CD4-positive, alpha-beta T cell treated with Interleukin-1 beta for 1 hour (primary cell): Measurements from ENCODE around the gene COL23A1.

ENCODE experiments used
- DNase-seq, 2 donors: peaks; one replicate each; pipeline ENCODE4 v3.0.0-alpha.2; 2020 to 2022

COL23A1 gene

GRCh38 chr5:178248750-178249149, 341.4 kb downstream of the COL23A1 start:
- no peak for DNase-seq

GRCh38 chr5:178247481-178248456, 342.4 kb downstream of the COL23A1 start:
- peak in 1 of 2 donors; percentile 27 for DNase-seq

GRCh38 chr5:178246624-178247279, 343.4 kb downstream of the COL23A1 start:
- DNase-seq, result no peak

- no peak for DNase-seq
Measured at GRCh38 chr5:178245389-178245788, 344.8 kb downstream of the COL23A1 start.

GRCh38 chr5:178244576-178244975, 345.6 kb downstream of the COL23A1 start:
- DNase-seq, result no peak

GRCh38 chr5:178242416-178242815, 347.8 kb downstream of the COL23A1 start:
- no peak for DNase-seq

- DNase-seq, result no peak
Measured at GRCh38 chr5:178241688-178242231, 348.4 kb downstream of the COL23A1 start.

GRCh38 chr5:178241231-178241663, 348.9 kb downstream of the COL23A1 start:
- DNase-seq, result no peak

- DNase-seq, result no peak
Measured at GRCh38 chr5:178240766-178241165, 349.4 kb downstream of the COL23A1 start.

- no peak for DNase-seq
Measured at GRCh38 chr5:178240341-178240741, 349.9 kb downstream of the COL23A1 start.

- DNase-seq, result peak; percentile 42 to 47
Measured at GRCh38 chr5:178239626-178240301, 350.4 kb downstream of the COL23A1 start.

- DNase-seq, result peak; percentile 44 to 51
Measured at GRCh38 chr5:178238711-178239592, 351.2 kb downstream of the COL23A1 start.

- no peak for DNase-seq
Measured at GRCh38 chr5:178238313-178238635, 351.9 kb downstream of the COL23A1 start.

- DNase-seq, result no peak
Measured at GRCh38 chr5:178237431-178238312, 352.5 kb downstream of the COL23A1 start.

- no peak for DNase-seq
Measured at GRCh38 chr5:178236679-178237078, 353.5 kb downstream of the COL23A1 start.

GRCh38 chr5:178236126-178236525, 354.1 kb downstream of the COL23A1 start:
- DNase-seq, result no peak

- no peak for DNase-seq
Measured at GRCh38 chr5:178235588-178235974, 354.6 kb downstream of the COL23A1 start.

GRCh38 chr5:178234750-178235587, 355.2 kb downstream of the COL23A1 start:
- peak; percentile 58 to 76 for DNase-seq

- no peak for DNase-seq
Measured at GRCh38 chr5:178234121-178234749, 356.0 kb downstream of the COL23A1 start.
